HG03025 (cell line): ENCODE data around the gene SPATA17.
"Not testable (repeated sequence)": the region's sequence is repeated elsewhere in the genome, so short reads cannot be mapped to it uniquely, and the experiment has no call there.

ENCODE experiments used
- ATAC-seq: cut with Tn5 transposase; IDR thresholded peaks from one replicate; pipeline ENCODE4 v1.9.1; 2021; ENCODE audit warnings: mild to moderate bottlenecking, moderate library complexity; ENCODE audit not compliant: unreplicated experiment, low FRiP score

The SPATA17 gene

DNA sequence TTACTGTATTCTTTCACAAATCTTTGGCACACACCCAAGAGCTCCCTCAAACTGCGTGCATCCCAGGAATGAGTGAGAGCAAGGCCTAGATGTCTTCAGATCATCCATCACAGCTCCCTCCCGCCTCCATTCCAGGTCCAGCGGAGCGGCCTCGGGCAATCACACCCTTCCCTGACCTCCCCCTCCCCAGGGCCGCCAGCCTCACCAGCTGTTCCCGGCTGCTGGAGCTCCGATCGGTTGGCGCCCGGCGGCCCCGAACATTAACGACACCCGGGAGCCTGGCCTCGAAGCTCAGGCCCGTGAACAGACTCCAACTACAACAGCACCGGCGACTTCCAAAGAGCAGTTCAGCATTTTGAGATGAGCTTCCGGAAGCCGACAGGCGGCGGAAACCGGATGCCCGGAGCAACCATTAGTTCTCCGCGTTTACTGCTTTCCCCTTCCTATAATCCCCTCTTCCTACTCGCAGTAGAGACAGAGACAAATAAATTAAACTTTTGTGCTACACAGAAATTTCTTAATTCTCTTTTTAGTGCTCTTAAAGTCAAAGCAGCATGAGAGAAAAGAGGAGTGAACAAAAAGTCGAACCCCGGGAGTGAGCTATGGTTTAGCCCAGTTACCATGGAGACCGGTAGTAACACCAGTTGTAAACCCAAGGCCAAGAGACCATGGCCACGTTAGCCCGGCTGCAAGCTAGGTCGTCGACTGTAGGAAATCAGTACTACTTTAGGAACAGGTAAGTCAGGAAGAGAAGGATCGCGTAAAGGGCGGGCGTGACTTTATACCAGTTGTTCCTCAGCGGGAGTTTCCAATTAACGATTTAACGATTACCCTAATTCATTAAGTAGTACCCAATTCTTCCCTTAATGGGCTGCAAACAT is at the start of gene SPATA17, which contains the start of gene GPATCH2:
Gene SPATA17 (plus strand): TSS at position 634 of the 881 bp plus-strand sequence. CDS start 35 bp downstream, at position 669.
Gene GPATCH2 (minus strand): TSS at position 380 of the 881 bp plus-strand sequence. CDS start 119 bp downstream, at position 261.
- peak; percentile 98 for ATAC-seq

DNA sequence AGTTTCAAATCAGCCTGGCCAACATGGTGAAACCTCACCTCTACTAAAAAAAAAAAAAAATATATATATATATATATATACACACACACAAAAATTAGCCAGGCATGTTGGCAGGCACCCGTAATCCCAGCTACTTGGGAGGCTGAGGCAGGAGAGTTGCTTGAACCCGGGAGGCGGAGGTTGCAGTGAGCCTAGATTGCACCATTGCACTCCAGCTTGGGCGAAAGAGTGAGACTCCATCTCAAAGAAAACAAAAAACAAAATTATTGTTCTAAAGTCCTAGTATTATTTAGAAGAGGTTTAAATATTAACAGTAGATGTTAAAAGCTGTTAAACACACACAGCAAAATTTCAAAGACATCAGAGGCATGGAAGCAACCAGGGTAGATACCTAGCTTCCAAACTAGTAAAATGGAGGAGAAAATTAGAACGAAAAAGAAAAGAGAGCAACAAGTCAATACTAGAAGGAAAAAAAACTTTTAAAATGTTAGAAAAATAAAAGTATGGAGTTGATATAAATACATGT is 46.8 kb upstream of the SPATA17 start:
- ATAC-seq = not testable (repeated sequence)

DNA sequence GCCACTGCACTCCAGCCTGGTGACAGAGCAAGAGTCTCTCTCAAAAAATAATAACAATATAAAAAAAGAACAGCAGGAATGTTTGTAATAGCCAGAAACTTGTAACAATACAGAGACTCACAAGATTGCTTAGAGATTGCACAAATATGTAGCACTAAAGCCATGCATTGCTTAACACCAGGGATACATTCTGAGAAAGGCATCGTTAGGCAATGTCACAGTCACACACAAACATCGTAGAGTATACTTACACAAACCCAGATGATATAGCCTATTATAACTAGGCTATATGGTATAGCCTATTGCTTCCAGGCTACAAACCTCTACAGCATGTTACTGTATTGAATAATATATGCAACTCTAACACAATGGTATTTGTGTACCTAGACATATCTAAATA is 45.6 kb upstream of the SPATA17 start:
- no peak for ATAC-seq

DNA sequence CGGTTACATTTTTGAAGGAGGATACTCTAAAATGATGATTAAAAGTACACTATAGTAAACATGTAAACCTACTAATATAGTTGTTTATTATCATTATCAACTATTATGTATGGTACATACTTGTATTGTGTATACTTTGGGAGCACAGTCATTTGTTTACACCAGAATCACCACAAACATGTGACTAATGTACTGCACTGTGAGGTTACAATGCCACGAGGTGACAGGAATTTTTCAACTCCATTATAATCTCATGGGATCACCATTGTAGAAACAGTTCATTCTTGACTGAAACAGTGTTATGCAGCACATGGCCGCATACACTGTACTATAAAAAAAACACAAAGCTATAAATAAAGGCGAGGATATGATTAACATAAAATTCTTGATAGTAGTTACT is 44.6 kb upstream of the SPATA17 start:
- no peak for ATAC-seq

- no peak for ATAC-seq
These were observed 40.5 kb upstream of the SPATA17 start for GRCh38 chr1:217590598-217590997.

DNA sequence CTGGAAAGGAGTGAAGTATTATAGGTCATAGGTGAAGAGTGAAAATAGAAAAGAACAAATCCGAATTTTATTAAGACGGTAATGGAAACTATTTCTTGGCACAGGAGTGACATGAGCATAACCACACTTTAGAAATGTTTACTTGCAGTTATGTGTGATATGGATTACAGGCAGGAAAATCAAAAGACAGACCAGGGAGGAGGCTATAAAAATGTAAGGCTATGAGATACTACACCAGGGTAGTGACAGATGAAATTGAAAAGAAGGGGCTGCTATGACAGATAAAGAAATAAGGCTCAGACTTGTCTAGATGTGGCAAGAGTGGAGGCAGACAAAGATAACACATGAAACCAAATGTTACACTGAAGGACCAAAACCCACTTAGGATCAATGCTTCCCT is 32.0 kb upstream of the SPATA17 start:
- no peak for ATAC-seq

DNA sequence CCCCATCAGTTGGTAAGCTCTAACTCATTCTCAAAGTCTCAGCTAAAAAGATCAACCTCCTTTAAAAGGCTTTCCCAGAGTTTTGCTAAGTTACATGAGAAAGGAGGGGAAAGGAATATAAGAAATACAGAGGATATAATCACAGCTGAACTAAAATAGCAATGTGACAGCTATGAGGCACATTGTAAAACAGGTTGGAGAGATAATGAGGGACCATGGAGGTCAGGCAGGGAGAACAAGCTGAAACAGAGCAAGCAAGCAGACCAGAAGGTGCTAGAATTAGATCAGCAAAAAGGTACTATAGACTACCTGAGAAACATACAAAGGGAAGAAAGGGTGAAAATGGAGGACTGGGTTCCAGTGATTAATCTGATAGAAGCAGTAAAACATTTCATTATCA is 28.8 kb upstream of the SPATA17 start:
- ATAC-seq = no peak

DNA sequence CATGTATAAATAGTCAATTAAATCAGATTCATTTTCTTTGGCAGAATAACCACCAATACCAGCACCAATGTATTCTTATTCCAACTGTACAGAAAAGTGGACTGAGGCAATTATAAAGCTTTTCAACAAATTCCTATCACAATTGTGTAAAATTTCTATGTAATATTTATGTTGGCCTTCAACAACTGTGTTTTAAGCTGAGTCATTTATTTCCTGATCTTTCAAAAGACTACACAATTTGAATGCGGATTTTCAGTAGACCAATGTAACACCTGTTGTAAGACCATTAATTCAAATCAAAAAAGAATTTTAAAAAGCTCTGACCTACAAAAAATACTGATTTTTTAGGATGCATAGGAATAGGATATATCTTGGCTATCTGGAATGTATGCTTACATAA is 25.8 kb upstream of the SPATA17 start:
- ATAC-seq = no peak

GRCh38 chr1:217614200-217614712 is 16.9 kb upstream of the SPATA17 start:
- no peak for ATAC-seq

- ATAC-seq = no peak
These were observed 14.0 kb upstream of the SPATA17 start for GRCh38 chr1:217617126-217617525.

- peak; percentile 100 for ATAC-seq
These were observed 10.3 kb upstream of the SPATA17 start for GRCh38 chr1:217620814-217621213.

- ATAC-seq = no peak
These were observed 9.1 kb upstream of the SPATA17 start for GRCh38 chr1:217622042-217622441.

- ATAC-seq = no peak
These were observed 4.8 kb upstream of the SPATA17 start for GRCh38 chr1:217626321-217626720.

DNA sequence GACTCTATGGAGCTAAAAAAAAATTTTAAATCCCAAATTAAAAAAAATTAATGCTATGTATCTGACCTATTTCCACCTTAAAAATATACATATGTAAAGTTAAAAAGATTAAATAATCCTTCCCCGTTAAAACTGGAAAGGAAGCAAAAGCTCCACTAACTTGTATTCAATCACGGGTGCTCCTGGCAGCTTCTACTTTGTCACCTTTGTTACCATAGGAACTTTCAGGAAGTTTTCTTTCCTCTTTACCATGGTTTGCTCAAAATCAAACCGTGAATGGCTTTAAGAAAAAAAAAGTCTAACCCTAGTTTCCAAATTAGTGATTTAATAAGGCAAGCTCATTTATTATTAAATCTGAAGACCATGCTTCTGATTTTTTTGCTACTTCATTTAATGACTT is 3.7 kb upstream of the SPATA17 start:
- ATAC-seq = no peak

- ATAC-seq = no peak
These were observed 11.3 kb downstream of the SPATA17 start for GRCh38 chr1:217642455-217642854.

GRCh38 chr1:217647791-217648190 is 16.6 kb downstream of the SPATA17 start:
- no peak for ATAC-seq

GRCh38 chr1:217650674-217651073 is 19.5 kb downstream of the SPATA17 start:
- ATAC-seq = no peak

DNA sequence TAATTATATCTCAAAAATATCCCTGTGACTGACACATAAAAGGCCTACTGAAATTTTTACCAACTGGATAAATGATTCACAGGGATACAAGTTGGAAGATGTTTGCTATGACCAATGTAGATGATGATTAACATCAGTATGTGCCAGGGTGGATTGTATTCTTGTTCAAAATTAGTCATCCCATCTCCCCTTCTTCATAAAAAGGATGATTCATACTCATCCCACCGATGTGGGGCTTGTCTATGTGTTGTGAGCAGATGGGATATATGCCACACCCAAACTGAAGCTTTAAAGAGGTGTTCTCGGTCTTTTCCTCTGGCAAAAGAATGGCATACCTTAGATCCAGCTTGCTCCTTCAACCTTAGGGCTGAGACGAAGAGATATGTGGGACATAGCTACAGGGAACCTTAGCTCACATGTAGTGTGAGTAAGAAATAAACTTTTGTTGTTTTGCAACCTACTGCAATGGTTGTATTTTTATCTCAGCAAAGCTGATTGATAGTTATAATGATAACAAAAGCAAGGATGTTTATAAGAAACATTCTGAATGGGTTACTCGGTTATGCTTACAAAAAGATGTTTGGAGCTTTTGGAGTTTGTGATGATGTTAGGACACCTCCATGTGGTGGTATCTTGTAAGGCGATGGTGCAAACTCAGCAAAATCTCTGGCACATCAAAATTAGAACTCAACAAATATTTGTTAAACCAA is 29.4 kb downstream of the SPATA17 start:
- peak; percentile 63 for ATAC-seq

GRCh38 chr1:217661407-217661806 is 30.3 kb downstream of the SPATA17 start:
- no peak for ATAC-seq

- ATAC-seq = no peak
These were observed 37.3 kb downstream of the SPATA17 start for GRCh38 chr1:217668351-217668940.

GRCh38 chr1:217673387-217673786 is 42.2 kb downstream of the SPATA17 start:
- no peak for ATAC-seq
